Measurements from ENCODE around the gene TFCP2L1.
"Not testable (repeated sequence)": the region's sequence is repeated elsewhere in the genome, so short reads cannot be mapped to it uniquely, and the experiment has no call there.

The TFCP2L1 gene

GRCh38 chr2:121284463-121285449 lies at the start of gene TFCP2L1:
TSS of gene TFCP2L1 (minus strand) at chr2:121285202. CDS start at chr2:121285109, 93 bp downstream.
- peak in 1 of 2 experiments; percentile 44 for DNase-seq

- no peak for DNase-seq
These were observed 49.0 kb upstream of the TFCP2L1 start for GRCh38 chr2:121333834-121334558.

- DNase-seq: no peak
These were observed 48.2 kb upstream of the TFCP2L1 start for GRCh38 chr2:121333231-121333630.

- not testable (repeated sequence) for DNase-seq
These were observed 46.3 kb upstream of the TFCP2L1 start for GRCh38 chr2:121331324-121331723.

GRCh38 chr2:121330921-121331320 lies 45.9 kb upstream of the TFCP2L1 start:
- DNase-seq: no peak

- no peak for DNase-seq
These were observed 44.8 kb upstream of the TFCP2L1 start for GRCh38 chr2:121329786-121330185.

GRCh38 chr2:121326628-121327027 lies 41.6 kb upstream of the TFCP2L1 start:
- DNase-seq: no peak

- no peak for DNase-seq
These were observed 39.6 kb upstream of the TFCP2L1 start for GRCh38 chr2:121324601-121325000.

GRCh38 chr2:121321476-121321875 lies 36.5 kb upstream of the TFCP2L1 start:
- no peak for DNase-seq

- no peak for DNase-seq
These were observed 34.9 kb upstream of the TFCP2L1 start for GRCh38 chr2:121319941-121320340.

GRCh38 chr2:121316986-121317385 lies 32.0 kb upstream of the TFCP2L1 start:
- DNase-seq: no peak

GRCh38 chr2:121313701-121314100 lies 28.7 kb upstream of the TFCP2L1 start:
- not testable (repeated sequence) for DNase-seq

GRCh38 chr2:121309801-121310200 lies 24.8 kb upstream of the TFCP2L1 start:
- no peak for DNase-seq

GRCh38 chr2:121309323-121309722 lies 24.3 kb upstream of the TFCP2L1 start:
- DNase-seq: no peak

GRCh38 chr2:121307048-121307447 lies 22.0 kb upstream of the TFCP2L1 start:
- no peak for DNase-seq

GRCh38 chr2:121304941-121305340 lies 19.9 kb upstream of the TFCP2L1 start:
- no peak for DNase-seq

GRCh38 chr2:121303531-121304263 lies 18.7 kb upstream of the TFCP2L1 start:
- DNase-seq: no peak

GRCh38 chr2:121301190-121301589 lies 16.2 kb upstream of the TFCP2L1 start:
- not testable (repeated sequence) for DNase-seq

GRCh38 chr2:121298476-121298875 lies 13.5 kb upstream of the TFCP2L1 start:
- DNase-seq: no peak

- DNase-seq: not testable (repeated sequence)
These were observed 12.9 kb upstream of the TFCP2L1 start for GRCh38 chr2:121297866-121298265.

GRCh38 chr2:121297217-121297830 lies 12.3 kb upstream of the TFCP2L1 start:
- peak in 1 of 2 experiments; percentile 12 for DNase-seq

- no peak for DNase-seq
These were observed 11.1 kb upstream of the TFCP2L1 start for GRCh38 chr2:121295911-121296650.

Data from NCI-H1930 (cell line).